Lung (tissue), 12 donors: Measurements from ENCODE around the gene ASB12. TPM values are rescaled to one million over a fixed set of nuclear protein-coding genes. Genes with fewer than 3 reads are reported as not detected.

Experiments
- ATAC-seq: fragments of 200-7000 bp; cut with Tn5 transposase; one replicate; pipeline ENCODE4 v1.9.1; 2020; ENCODE audit warnings: moderate number of reproducible peaks; ENCODE audit not compliant: insufficient read depth, low FRiP score
- DNase-seq, 3 donors: peaks; one replicate each; pipeline ENCODE4 v3.0.0-alpha.2; 2013 to 2017
- H3K27ac ChIP-seq, 2 donors: one replicate each; pipeline ENCODE4 v1.5.1; 2013; ENCODE audit warnings: mild to moderate bottlenecking in 2 of 2, moderate library complexity in 2 of 2, control low read depth in 1 of 2, inconsistent platforms in 1 of 2, low read depth in 1 of 2, low read length in 1 of 2
- H3K27me3 ChIP-seq, 3 donors: one replicate each; pipeline ENCODE4 v1.5.1; 2013; ENCODE audit warnings: low read length in 2 of 3; ENCODE audit not compliant: control insufficient read depth in 3 of 3, insufficient read depth in 3 of 3
- H3K36me3 ChIP-seq, 4 donors: one replicate each; pipeline ENCODE4 v1.5.1; 2013; ENCODE audit warnings: low read length in 4 of 4, mild to moderate bottlenecking in 1 of 4, moderate library complexity in 1 of 4; ENCODE audit not compliant: control insufficient read depth in 4 of 4, insufficient read depth in 4 of 4
- H3K4me1 ChIP-seq, 5 donors: one replicate each; pipeline ENCODE4 v1.5.1; 2013; ENCODE audit warnings: low read length in 5 of 5, mild to moderate bottlenecking in 2 of 5, moderate library complexity in 1 of 5; ENCODE audit not compliant: control insufficient read depth in 5 of 5, insufficient read depth in 5 of 5
- H3K4me3 ChIP-seq: one replicate; pipeline ENCODE4 v1.5.1; 2013; ENCODE audit warnings: mild to moderate bottlenecking, control low read depth, moderate library complexity
- H3K9ac ChIP-seq, 2 donors: one replicate each; pipeline ENCODE4 v1.5.1; 2013; ENCODE audit warnings: low read length in 2 of 2, control low read depth in 1 of 2; ENCODE audit not compliant: insufficient read depth in 1 of 2
- H3K9me3 ChIP-seq, 4 donors: one replicate each; pipeline ENCODE4 v1.5.1; 2013; ENCODE audit warnings: low read length in 3 of 4, mild to moderate bottlenecking in 1 of 4, moderate library complexity in 1 of 4; ENCODE audit not compliant: control insufficient read depth in 4 of 4, insufficient read depth in 3 of 4
- WGBS, 2 donors: extraction: QIAGEN DNeasy Blood & Tissue Kit; methylation state at CpG; one replicate each; pipeline ENCODE4 v1.1.7; 2013; 5-methylcytosine and 5-hydroxymethylcytosine counted together
- polyA plus RNA-seq, 2 donors: library from polyadenylated mRNA; stranded (reverse); fragments of 200-250 nt; gene quantifications; one replicate each; pipeline ENCODE4 v1.2.1, GENCODE V29; 2013
- total RNA-seq, 2 donors: library from RNA; depleted of rRNA in 1 of 2; stranded (reverse); fragments of >200 nt in 1 of 2; gene quantifications; one replicate each; pipeline ENCODE4 v1.2.1, GENCODE V29; 2014 to 2021
- TF ChIP-seq, protein P1 (sequence below): IDR thresholded peaks from 2 replicates; pipeline ENCODE4 v1.5.1; 2012; ENCODE audit warnings: mild to moderate bottlenecking; ENCODE audit errors: control extremely low read depth, extremely low read depth
- donor health status: control.
- donor health status: control.
- donor health status: Bipolar disorder and iron deficiency.
- donor health status: healthy.
- donor health status: DM: yes; HTN: yes; CAD: no.

The ASB12 gene
- total and polyA plus RNA-seq, 4 donors, result 0.11 to 0.46 (median 0.16) TPM; not detected in 1

DNA sequence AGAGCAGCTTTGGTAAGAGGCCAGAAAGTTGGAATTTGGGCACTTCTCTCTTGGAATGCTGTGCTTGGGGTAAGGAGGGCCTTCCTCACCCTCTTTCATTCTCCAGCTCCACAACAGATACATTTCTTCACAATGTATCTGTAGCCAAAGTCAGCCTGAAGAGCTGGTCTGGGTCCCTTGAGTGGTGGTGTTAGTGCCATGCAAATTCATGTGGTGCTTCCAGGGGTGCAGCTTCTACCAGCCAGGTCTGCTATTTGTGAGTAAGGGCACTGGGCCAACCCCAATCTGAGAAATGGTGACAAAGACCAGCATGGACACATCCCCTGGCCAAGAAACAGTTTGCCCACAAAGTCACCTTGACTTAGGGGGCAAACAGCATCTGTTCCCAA is 42.7 kb downstream of the ASB12 start:
- Histone ChIP-seq H3K9me3 (peaks cover 0 to 3% (median under 1%) of the 10 kb centered on the region in 4 donors), H3K9ac (no peak overlapping the region), H3K4me1 (peaks cover 0 to 5% (median 0%) of the 10 kb centered on the region in 5 donors), H3K27me3 (no peaks in the 10 kb centered on the region), H3K36me3 (peaks cover 0 to 2% (median 0%) of the 10 kb centered on the region in 4 donors), H3K27ac (no peak overlapping the region), H3K4me3 (no peak overlapping the region)
- DNase-seq, result no peak
- TF ChIP-seq, protein P1, sequence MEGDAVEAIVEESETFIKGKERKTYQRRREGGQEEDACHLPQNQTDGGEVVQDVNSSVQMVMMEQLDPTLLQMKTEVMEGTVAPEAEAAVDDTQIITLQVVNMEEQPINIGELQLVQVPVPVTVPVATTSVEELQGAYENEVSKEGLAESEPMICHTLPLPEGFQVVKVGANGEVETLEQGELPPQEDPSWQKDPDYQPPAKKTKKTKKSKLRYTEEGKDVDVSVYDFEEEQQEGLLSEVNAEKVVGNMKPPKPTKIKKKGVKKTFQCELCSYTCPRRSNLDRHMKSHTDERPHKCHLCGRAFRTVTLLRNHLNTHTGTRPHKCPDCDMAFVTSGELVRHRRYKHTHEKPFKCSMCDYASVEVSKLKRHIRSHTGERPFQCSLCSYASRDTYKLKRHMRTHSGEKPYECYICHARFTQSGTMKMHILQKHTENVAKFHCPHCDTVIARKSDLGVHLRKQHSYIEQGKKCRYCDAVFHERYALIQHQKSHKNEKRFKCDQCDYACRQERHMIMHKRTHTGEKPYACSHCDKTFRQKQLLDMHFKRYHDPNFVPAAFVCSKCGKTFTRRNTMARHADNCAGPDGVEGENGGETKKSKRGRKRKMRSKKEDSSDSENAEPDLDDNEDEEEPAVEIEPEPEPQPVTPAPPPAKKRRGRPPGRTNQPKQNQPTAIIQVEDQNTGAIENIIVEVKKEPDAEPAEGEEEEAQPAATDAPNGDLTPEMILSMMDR, result no peak
- no peak for ATAC-seq

DNA sequence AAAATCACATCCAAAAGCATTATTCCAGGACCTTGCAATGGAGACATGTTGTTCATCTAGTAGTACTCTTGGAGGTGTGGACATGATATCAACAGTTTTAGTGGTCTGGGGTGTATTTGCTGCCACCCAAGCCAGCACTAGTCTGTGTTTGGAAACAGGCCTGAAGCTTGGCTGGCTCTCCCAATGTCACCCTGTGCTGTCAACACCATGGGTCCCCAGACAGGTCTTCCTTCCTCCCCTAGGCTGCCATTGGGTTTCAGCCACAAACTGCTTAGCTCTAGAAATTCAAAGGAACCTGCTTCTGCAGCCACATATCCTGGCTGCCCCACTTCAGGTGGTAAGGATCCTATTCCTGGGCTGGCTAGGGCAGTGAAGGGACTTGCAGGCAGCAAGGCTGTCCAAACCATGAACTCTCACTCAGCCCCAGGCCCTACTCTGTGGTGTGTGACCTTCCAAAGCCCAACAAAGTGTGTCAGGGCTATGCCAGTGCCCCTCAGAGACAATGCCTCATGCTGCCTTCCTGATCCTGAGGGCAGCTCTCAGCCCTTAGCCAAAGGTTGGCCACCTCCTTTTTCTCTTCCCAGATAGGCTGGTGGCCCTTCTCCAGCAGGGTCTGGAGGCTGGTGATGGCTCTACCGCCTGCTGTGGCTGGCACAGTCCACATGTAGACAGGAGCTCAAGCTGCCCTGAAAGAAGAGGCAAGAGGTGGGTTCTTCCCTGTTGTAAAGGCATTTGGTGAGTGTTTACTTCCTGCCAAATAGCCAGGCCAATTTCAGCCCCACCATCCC is 43.2 kb downstream of the ASB12 start:
- TF ChIP-seq, protein P1, result no peak
- ATAC-seq (no peak), DNase-seq (no peak)
- no peak overlapping the region for H3K27ac ChIP-seq
- H3K27me3 ChIP-seq, result no peaks in the 10 kb centered on the region
- H3K36me3 ChIP-seq, result no peaks in the 10 kb centered on the region
- H3K4me3 ChIP-seq, result no peak overlapping the region
- H3K9ac ChIP-seq, result no peak overlapping the region
- WGBS, 2 donors, result 79 to 100% methylated on average over 1 of the region's 1 CpG
- peaks cover 0 to 5% (median 0%) of the 10 kb centered on the region in 5 donors for H3K4me1 ChIP-seq
- peaks cover 0 to 3% (median under 1%) of the 10 kb centered on the region in 4 donors for H3K9me3 ChIP-seq

DNA sequence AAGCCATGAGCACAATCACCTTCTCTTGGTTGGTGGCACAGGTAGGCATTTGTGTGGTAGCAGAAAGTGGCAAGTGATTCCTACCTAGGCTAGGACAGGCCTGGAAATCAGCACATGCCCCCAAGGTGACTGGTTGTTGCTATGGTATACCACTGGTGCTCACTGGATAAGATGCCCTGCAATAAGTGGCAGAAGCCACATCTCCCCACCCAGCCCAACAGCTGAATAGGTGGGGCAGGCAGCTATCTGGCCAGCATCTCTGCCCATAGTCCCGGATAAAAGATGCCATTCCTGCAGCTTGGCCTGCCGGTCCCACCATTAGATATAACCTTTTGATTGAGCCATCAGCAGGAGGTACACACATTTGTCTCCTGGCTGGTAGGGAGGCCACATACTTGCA is 46.0 kb downstream of the ASB12 start:
- Histone ChIP-seq H3K27me3 (no peaks in the 10 kb centered on the region), H3K4me3 (no peak overlapping the region), H3K9ac (no peak overlapping the region), H3K36me3 (no peaks in the 10 kb centered on the region), H3K27ac (no peak overlapping the region), H3K4me1 (peaks cover 0 to 5% (median 0%) of the 10 kb centered on the region in 5 donors), H3K9me3 (peaks cover 0 to 3% (median 0%) of the 10 kb centered on the region in 4 donors)
- 81 to 89% methylated on average over 2 of the region's 2 CpGs for WGBS, 2 donors
- no peak for DNase-seq
- TF ChIP-seq, protein P1, result no peak
- ATAC-seq, result no peak
